Heart left ventricle (tissue), 13 donors: ENCODE data around the gene EFCAB3.
"Not testable (repeated sequence)": the region's sequence is repeated elsewhere in the genome, so short reads cannot be mapped to it uniquely, and the experiment has no call there.

Source experiments
- POLR2A ChIP-seq, 2 donors: fragments of 450-650 bp; IDR thresholded peaks; one replicate each; pipeline ENCODE4 v1.6.1; 2017; ENCODE audit warnings: antibody characterized with exemption in 2 of 2, mild to moderate bottlenecking in 2 of 2, moderate library complexity in 2 of 2
- TF ChIP-seq, protein P1 (sequence below), 12 donors: fragments of 200-600 bp; sonication (generic) in 4 of 12; IDR thresholded peaks; one replicate each; pipeline versions ENCODE4 v1.5.0 to v1.8.0; 2018 to 2022; ENCODE audit warnings: antibody characterized with exemption in 12 of 12, mild to moderate bottlenecking in 5 of 12
- donor health status: ischemic (EF 13 %, LVEDD 7.1; RV severe dilation, severe dysfunction).
- donor health status: DM: no; HTN: yes; CAD: no.
- donor health status: DM: no; HTN: no; CAD: no.
- donor health status: ischemic (EF 25% LVEDD 6.9; RV normal size, moderate dysfunction).
- donor health status: ischemic (EF 25% LVEDD 5.7; RV mildly dilated, moderate dysfunction).
- donor health status: ischemic (EF 35%, LVEDD 5.7; RV mildly dilated, moderate dysfunction).
- donor health status: nonischemic (EF 11% LVEDD 7.7; RV severe dilation, severe dysfunction).
- donor health status: DM: yes; HTN: yes; CAD: no.
- donor health status: PGD.
- donor health status: ischemic (EF 29% LVEDD 5.4; RV normal size, mild dysfunction).
- donor health status: nonischemic (EF 23%, LVEDD 6.1; RV moderate dilation, normal function).

DNA sequence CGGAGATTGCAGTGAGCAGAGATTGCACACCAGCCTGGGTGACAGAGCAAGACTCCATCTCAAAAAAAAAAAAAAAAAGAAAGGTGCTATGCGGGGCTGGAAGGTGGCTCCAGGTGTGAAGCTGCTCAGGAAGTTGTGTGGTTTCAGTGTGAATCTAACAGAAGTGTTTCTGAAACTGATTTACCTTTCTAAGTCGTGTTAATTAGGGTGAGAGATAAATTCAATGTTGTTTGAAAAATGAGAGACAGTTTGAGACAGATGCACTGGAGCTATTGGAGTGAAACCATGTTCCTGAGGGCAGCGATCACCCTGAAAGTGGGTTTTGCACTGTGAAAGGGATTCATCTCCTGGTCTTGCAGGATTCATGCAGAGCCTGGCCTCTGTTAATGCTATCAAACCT lies 73.3 kb downstream of the EFCAB3 start:
- TF ChIP-seq, protein P1, sequence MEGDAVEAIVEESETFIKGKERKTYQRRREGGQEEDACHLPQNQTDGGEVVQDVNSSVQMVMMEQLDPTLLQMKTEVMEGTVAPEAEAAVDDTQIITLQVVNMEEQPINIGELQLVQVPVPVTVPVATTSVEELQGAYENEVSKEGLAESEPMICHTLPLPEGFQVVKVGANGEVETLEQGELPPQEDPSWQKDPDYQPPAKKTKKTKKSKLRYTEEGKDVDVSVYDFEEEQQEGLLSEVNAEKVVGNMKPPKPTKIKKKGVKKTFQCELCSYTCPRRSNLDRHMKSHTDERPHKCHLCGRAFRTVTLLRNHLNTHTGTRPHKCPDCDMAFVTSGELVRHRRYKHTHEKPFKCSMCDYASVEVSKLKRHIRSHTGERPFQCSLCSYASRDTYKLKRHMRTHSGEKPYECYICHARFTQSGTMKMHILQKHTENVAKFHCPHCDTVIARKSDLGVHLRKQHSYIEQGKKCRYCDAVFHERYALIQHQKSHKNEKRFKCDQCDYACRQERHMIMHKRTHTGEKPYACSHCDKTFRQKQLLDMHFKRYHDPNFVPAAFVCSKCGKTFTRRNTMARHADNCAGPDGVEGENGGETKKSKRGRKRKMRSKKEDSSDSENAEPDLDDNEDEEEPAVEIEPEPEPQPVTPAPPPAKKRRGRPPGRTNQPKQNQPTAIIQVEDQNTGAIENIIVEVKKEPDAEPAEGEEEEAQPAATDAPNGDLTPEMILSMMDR (IDR thresholded peaks at IDR 0.05) = not testable (repeated sequence)
- not testable (repeated sequence) for TF ChIP-seq POLR2A (IDR thresholded peaks at IDR 0.05)
